GM23338 (cell line): ENCODE data around the gene KCTD7. TPM values are rescaled to one million over a fixed set of nuclear protein-coding genes. Genes with fewer than 3 reads are reported as not detected.

Experiments
- ATAC-seq: fragments of 200-7000 bp; cut with Tn5 transposase; 3 replicates; pipeline ENCODE4 v1.9.1; 2020
- DNase-seq: peaks from one replicate; pipeline ENCODE4 v3.0.0-alpha.2; 2015; ENCODE audit warnings: low spot score
- H2AFZ ChIP-seq: fragments of 200-600 bp; sonication (generic); 2 replicates; pipeline ENCODE4 v1.8.0; 2016; ENCODE audit warnings: antibody characterized with exemption, mild to moderate bottlenecking, moderate library complexity
- H3F3A ChIP-seq: fragments of 200-600 bp; sonication (generic); replicated peaks from 2 replicates; pipeline ENCODE4 v1.8.0; 2017; ENCODE audit warnings: antibody characterized with exemption, mixed run types, low read depth
- H3K27ac ChIP-seq: fragments of 200-600 bp; sonication (generic); 2 replicates; pipeline ENCODE4 v1.6.1; 2016; ENCODE audit warnings: low read depth
- H3K27me3 ChIP-seq: fragments of 200-600 bp; sonication (generic); 2 replicates; pipeline ENCODE4 v1.8.0; 2016; ENCODE audit warnings: mild to moderate bottlenecking, mixed run types, moderate library complexity; ENCODE audit not compliant: insufficient read depth
- H3K36me3 ChIP-seq: fragments of 200-600 bp; sonication (generic); 2 replicates; pipeline ENCODE4 v1.8.0; 2016; ENCODE audit warnings: mild to moderate bottlenecking; ENCODE audit not compliant: insufficient read depth
- H3K4me1 ChIP-seq: fragments of 200-600 bp; sonication (generic); 2 replicates; pipeline ENCODE4 v1.8.0; 2016; ENCODE audit warnings: mild to moderate bottlenecking, moderate library complexity; ENCODE audit not compliant: insufficient read depth
- H3K4me2 ChIP-seq: fragments of 200-600 bp; sonication (generic); 2 replicates; pipeline ENCODE4 v1.7.1; 2017; ENCODE audit warnings: mixed run types
- H3K4me3 ChIP-seq: fragments of 200-600 bp; sonication (generic); 2 replicates; pipeline ENCODE4 v1.6.1; 2016; ENCODE audit warnings: mixed run types
- H3K79me2 ChIP-seq: fragments of 200-600 bp; sonication (generic); replicated peaks from 2 replicates; pipeline ENCODE4 v1.8.0; 2017; ENCODE audit warnings: mild to moderate bottlenecking; ENCODE audit not compliant: insufficient read depth
- H3K9me2 ChIP-seq: fragments of 200-600 bp; sonication (generic); 2 replicates; pipeline ENCODE4 v1.8.0; 2017; ENCODE audit not compliant: insufficient read depth
- H4K20me1 ChIP-seq: fragments of 200-600 bp; sonication (generic); replicated peaks from 2 replicates; pipeline ENCODE4 v1.8.0; 2017; ENCODE audit warnings: mild to moderate bottlenecking; ENCODE audit not compliant: insufficient read depth
- H3K27ac Mint-ChIP-seq: 2 replicates; pipeline ENCODE4 v1.8.0; 2020; ENCODE audit warnings: inconsistent platforms, mild to moderate bottlenecking, moderate library complexity, mixed read lengths
- H3K27me3 Mint-ChIP-seq: 3 replicates; pipeline ENCODE4 v1.8.0; 2022; ENCODE audit warnings: low read depth, mild to moderate bottlenecking, moderate library complexity, mixed read lengths, inconsistent platforms; ENCODE audit not compliant: insufficient read depth, poor library complexity
- H3K36me3 Mint-ChIP-seq: 3 replicates; pipeline ENCODE4 v1.8.0; 2021; ENCODE audit warnings: low read depth, mild to moderate bottlenecking, inconsistent platforms, moderate library complexity, mixed read lengths
- H3K4me1 Mint-ChIP-seq: 3 replicates; pipeline ENCODE4 v1.8.0; 2020; ENCODE audit warnings: mild to moderate bottlenecking, inconsistent platforms, mixed read lengths
- H3K4me3 Mint-ChIP-seq: 3 replicates; pipeline ENCODE4 v1.8.0; 2021; ENCODE audit warnings: moderate library complexity, mild to moderate bottlenecking, inconsistent platforms, mixed read lengths
- H3K9me3 Mint-ChIP-seq: 3 replicates; pipeline ENCODE4 v1.8.0; 2020; ENCODE audit warnings: moderate library complexity, mild to moderate bottlenecking, inconsistent platforms, mixed read lengths
- EZH2 ChIP-seq: fragments of 200-600 bp; sonication (generic); IDR thresholded peaks from one replicate; pipeline ENCODE4 v1.8.0; 2017; ENCODE audit warnings: antibody characterized with exemption, mild to moderate bottlenecking, low read depth; ENCODE audit not compliant: unreplicated experiment
- EZH2phosphoT487 ChIP-seq: fragments of 200-600 bp; sonication (generic); IDR thresholded peaks from one replicate; pipeline ENCODE4 v1.8.1; 2018; ENCODE audit warnings: antibody characterized with exemption; ENCODE audit not compliant: unreplicated experiment
- JUNB ChIP-seq: IDR thresholded peaks from one replicate; pipeline ENCODE4 v1.6.1; 2016; ENCODE audit warnings: antibody characterized with exemption; ENCODE audit not compliant: unreplicated experiment
- NANOG ChIP-seq: IDR thresholded peaks from 2 replicates; pipeline ENCODE4 v1.6.1; 2016; ENCODE audit warnings: antibody characterized with exemption, borderline replicate concordance
- STAT1 ChIP-seq: IDR thresholded peaks from one replicate; pipeline ENCODE4 v1.6.1; 2016; ENCODE audit warnings: antibody characterized with exemption; ENCODE audit not compliant: unreplicated experiment
- ZNF114 ChIP-seq: fragments of 250-450 bp; sonication (Bioruptor Pico); IDR thresholded peaks from 2 replicates; pipeline ENCODE4 v1.5.0; 2020; ENCODE audit warnings: mild to moderate bottlenecking, moderate library complexity
- ZNF331 ChIP-seq: fragments of 250-450 bp; sonication (Bioruptor Pico); IDR thresholded peaks from 2 replicates; pipeline ENCODE4 v1.5.0; 2020; ENCODE audit warnings: low read depth, mild to moderate bottlenecking, moderate library complexity
- polyA plus RNA-seq: library from polyadenylated mRNA; unstranded; fragments of >200 nt; fragmentation: Nextera tagmentation; extraction: Ambion mirVana; gene quantifications from 2 replicates; pipeline ENCODE4 v1.2.1, GENCODE V29; 2016
- total RNA-seq: library from RNA; depleted of rRNA; stranded (reverse); fragments of >200 nt; shearing (Covaris generic); gene quantifications from 2 replicates; pipeline ENCODE4 v1.2.3, GENCODE V29; 2014
- TF ChIP-seq, protein P1 (sequence below): fragments of 250-450 bp; sonication (Bioruptor Pico); IDR thresholded peaks from 2 replicates; pipeline ENCODE4 v1.5.0; 2020; ENCODE audit warnings: mild to moderate bottlenecking, moderate library complexity
- TF ChIP-seq, protein P2 (sequence below): IDR thresholded peaks from one replicate; pipeline ENCODE4 v1.6.1; 2018; ENCODE audit warnings: antibody characterized with exemption; ENCODE audit not compliant: unreplicated experiment
- TF ChIP-seq, protein P3 (sequence below), 2 experiments: fragments of 200-600 bp in 1 of 2; sonication (generic) in 1 of 2; conservative IDR thresholded peaks; 2 replicates each; pipeline versions ENCODE4 v1.5.1 to v1.6.1; 2016 to 2017; ENCODE audit warnings: antibody characterized with exemption in 2 of 2, low read depth in 2 of 2, mild to moderate bottlenecking in 2 of 2, moderate library complexity in 1 of 2
- TF ChIP-seq, protein P4 (sequence below): IDR thresholded peaks from 2 replicates; pipeline ENCODE4 v1.6.1; 2016; ENCODE audit warnings: antibody characterized with exemption

Gene KCTD7
- total and polyA plus RNA-seq, 2 experiments from 2014 or later, result 3.7 to 21.0 TPM

DNA sequence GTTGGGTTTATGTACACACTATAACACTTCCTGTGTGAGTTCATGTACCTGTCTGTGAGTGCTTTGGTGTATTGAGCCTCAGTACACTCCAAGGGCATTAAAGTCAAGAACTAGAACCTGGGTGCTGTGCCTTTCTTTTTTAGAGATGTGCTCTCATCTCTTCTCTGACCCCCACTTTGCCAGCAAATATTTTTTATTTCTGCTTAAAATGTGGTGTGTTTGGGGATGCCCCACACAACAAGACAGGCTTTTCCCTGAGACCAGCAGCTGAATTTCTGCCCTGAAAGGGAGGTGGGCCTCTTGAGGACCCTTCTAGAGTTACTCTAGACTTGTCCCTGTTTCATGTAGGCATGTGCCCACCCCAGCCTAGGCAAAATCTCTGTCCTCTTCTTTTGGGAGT is 14.3 kb downstream of the KCTD7 start:
- no peak for TF ChIP-seq STAT1
- no peak for TF ChIP-seq ZNF114
- no peak for TF ChIP-seq NANOG
- no peak for TF ChIP-seq JUNB
- no peak for TF ChIP-seq ZNF331 (CRISPR knock-in tag)
- TF ChIP-seq, protein P1, sequence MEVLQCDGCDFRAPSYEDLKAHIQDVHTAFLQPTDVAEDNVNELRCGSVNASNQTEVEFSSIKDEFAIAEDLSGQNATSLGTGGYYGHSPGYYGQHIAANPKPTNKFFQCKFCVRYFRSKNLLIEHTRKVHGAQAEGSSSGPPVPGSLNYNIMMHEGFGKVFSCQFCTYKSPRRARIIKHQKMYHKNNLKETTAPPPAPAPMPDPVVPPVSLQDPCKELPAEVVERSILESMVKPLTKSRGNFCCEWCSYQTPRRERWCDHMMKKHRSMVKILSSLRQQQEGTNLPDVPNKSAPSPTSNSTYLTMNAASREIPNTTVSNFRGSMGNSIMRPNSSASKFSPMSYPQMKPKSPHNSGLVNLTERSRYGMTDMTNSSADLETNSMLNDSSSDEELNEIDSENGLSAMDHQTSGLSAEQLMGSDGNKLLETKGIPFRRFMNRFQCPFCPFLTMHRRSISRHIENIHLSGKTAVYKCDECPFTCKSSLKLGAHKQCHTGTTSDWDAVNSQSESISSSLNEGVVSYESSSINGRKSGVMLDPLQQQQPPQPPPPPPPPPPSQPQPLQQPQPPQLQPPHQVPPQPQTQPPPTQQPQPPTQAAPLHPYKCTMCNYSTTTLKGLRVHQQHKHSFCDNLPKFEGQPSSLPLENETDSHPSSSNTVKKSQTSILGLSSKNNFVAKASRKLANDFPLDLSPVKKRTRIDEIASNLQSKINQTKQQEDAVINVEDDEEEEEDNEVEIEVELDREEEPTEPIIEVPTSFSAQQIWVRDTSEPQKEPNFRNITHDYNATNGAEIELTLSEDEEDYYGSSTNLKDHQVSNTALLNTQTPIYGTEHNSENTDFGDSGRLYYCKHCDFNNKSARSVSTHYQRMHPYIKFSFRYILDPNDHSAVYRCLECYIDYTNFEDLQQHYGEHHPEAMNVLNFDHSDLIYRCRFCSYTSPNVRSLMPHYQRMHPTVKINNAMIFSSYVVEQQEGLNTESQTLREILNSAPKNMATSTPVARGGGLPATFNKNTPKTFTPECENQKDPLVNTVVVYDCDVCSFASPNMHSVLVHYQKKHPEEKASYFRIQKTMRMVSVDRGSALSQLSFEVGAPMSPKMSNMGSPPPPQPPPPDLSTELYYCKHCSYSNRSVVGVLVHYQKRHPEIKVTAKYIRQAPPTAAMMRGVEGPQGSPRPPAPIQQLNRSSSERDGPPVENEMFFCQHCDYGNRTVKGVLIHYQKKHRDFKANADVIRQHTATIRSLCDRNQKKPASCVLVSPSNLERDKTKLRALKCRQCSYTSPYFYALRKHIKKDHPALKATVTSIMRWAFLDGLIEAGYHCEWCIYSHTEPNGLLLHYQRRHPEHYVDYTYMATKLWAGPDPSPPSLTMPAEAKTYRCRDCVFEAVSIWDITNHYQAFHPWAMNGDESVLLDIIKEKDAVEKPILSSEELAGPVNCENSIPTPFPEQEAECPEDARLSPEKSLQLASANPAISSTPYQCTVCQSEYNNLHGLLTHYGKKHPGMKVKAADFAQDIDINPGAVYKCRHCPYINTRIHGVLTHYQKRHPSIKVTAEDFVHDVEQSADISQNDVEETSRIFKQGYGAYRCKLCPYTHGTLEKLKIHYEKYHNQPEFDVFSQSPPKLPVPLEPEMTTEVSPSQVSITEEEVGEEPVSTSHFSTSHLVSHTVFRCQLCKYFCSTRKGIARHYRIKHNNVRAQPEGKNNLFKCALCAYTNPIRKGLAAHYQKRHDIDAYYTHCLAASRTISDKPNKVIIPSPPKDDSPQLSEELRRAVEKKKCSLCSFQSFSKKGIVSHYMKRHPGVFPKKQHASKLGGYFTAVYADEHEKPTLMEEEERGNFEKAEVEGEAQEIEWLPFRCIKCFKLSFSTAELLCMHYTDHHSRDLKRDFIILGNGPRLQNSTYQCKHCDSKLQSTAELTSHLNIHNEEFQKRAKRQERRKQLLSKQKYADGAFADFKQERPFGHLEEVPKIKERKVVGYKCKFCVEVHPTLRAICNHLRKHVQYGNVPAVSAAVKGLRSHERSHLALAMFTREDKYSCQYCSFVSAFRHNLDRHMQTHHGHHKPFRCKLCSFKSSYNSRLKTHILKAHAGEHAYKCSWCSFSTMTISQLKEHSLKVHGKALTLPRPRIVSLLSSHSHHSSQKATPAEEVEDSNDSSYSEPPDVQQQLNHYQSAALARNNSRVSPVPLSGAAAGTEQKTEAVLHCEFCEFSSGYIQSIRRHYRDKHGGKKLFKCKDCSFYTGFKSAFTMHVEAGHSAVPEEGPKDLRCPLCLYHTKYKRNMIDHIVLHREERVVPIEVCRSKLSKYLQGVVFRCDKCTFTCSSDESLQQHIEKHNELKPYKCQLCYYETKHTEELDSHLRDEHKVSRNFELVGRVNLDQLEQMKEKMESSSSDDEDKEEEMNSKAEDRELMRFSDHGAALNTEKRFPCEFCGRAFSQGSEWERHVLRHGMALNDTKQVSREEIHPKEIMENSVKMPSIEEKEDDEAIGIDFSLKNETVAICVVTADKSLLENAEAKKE (CRISPR knock-in tag), result no peak
- TF ChIP-seq EZH2phosphoT487, result no peak
- TF ChIP-seq, protein P2, sequence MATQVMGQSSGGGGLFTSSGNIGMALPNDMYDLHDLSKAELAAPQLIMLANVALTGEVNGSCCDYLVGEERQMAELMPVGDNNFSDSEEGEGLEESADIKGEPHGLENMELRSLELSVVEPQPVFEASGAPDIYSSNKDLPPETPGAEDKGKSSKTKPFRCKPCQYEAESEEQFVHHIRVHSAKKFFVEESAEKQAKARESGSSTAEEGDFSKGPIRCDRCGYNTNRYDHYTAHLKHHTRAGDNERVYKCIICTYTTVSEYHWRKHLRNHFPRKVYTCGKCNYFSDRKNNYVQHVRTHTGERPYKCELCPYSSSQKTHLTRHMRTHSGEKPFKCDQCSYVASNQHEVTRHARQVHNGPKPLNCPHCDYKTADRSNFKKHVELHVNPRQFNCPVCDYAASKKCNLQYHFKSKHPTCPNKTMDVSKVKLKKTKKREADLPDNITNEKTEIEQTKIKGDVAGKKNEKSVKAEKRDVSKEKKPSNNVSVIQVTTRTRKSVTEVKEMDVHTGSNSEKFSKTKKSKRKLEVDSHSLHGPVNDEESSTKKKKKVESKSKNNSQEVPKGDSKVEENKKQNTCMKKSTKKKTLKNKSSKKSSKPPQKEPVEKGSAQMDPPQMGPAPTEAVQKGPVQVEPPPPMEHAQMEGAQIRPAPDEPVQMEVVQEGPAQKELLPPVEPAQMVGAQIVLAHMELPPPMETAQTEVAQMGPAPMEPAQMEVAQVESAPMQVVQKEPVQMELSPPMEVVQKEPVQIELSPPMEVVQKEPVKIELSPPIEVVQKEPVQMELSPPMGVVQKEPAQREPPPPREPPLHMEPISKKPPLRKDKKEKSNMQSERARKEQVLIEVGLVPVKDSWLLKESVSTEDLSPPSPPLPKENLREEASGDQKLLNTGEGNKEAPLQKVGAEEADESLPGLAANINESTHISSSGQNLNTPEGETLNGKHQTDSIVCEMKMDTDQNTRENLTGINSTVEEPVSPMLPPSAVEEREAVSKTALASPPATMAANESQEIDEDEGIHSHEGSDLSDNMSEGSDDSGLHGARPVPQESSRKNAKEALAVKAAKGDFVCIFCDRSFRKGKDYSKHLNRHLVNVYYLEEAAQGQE, result no peak
- TF ChIP-seq EZH2, result no peak
- TF ChIP-seq, protein P3, sequence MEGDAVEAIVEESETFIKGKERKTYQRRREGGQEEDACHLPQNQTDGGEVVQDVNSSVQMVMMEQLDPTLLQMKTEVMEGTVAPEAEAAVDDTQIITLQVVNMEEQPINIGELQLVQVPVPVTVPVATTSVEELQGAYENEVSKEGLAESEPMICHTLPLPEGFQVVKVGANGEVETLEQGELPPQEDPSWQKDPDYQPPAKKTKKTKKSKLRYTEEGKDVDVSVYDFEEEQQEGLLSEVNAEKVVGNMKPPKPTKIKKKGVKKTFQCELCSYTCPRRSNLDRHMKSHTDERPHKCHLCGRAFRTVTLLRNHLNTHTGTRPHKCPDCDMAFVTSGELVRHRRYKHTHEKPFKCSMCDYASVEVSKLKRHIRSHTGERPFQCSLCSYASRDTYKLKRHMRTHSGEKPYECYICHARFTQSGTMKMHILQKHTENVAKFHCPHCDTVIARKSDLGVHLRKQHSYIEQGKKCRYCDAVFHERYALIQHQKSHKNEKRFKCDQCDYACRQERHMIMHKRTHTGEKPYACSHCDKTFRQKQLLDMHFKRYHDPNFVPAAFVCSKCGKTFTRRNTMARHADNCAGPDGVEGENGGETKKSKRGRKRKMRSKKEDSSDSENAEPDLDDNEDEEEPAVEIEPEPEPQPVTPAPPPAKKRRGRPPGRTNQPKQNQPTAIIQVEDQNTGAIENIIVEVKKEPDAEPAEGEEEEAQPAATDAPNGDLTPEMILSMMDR (conservative IDR thresholded peaks at IDR 0.05; ENCODE audit: low read depth in 2 of 2), result no peak
- TF ChIP-seq, protein P4, sequence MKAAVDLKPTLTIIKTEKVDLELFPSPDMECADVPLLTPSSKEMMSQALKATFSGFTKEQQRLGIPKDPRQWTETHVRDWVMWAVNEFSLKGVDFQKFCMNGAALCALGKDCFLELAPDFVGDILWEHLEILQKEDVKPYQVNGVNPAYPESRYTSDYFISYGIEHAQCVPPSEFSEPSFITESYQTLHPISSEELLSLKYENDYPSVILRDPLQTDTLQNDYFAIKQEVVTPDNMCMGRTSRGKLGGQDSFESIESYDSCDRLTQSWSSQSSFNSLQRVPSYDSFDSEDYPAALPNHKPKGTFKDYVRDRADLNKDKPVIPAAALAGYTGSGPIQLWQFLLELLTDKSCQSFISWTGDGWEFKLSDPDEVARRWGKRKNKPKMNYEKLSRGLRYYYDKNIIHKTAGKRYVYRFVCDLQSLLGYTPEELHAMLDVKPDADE, result no peak
- Histone ChIP-seq H3K36me3 (peaks cover 14% of the 10 kb centered on the region), H3F3A (no peaks in the 10 kb centered on the region), H3K27me3 (no peaks in the 10 kb centered on the region), H4K20me1 (no peaks in the 10 kb centered on the region), H3K4me2 (no peak overlapping the region), H3K27ac (no peak overlapping the region), H3K4me3 (no peak overlapping the region), H3K9me2 (no peaks in the 10 kb centered on the region), H3K79me2 (no peaks in the 10 kb centered on the region), H3K4me1 (no peaks in the 10 kb centered on the region), H2AFZ (no peak overlapping the region)
- H3K27ac Mint-ChIP-seq, result no peak overlapping the region
- H3K27me3 Mint-ChIP-seq, result peaks cover 8% of the 10 kb centered on the region
- H3K4me3 Mint-ChIP-seq, result no peak overlapping the region
- peaks cover 33% of the 10 kb centered on the region for H3K36me3 Mint-ChIP-seq
- no peak for DNase-seq
- no peaks in the 10 kb centered on the region for H3K4me1 Mint-ChIP-seq
- no peaks in the 10 kb centered on the region; the same call in 2 of the 3 replicates for H3K9me3 Mint-ChIP-seq
- no peak for ATAC-seq
